IPS-18a (cell line): ENCODE data around the gene ITIH2.

Experiments used
- H3K27ac ChIP-seq: one replicate; pipeline ENCODE4 v1.5.1; 2013; ENCODE audit warnings: low read length
- H3K27me3 ChIP-seq: one replicate; pipeline ENCODE4 v1.6.1; 2013; ENCODE audit warnings: mild to moderate bottlenecking, low read length; ENCODE audit not compliant: control insufficient read depth, insufficient read depth
- H3K36me3 ChIP-seq: one replicate; pipeline ENCODE4 v1.6.1; 2013; ENCODE audit warnings: low read depth, low read length; ENCODE audit not compliant: control insufficient read depth
- H3K4me1 ChIP-seq: one replicate; pipeline ENCODE4 v1.6.1; 2013; ENCODE audit warnings: low read depth, low read length; ENCODE audit not compliant: control insufficient read depth
- H3K4me3 ChIP-seq: one replicate; pipeline ENCODE4 v1.5.1; 2013; ENCODE audit warnings: low read length
- H3K9ac ChIP-seq: one replicate; pipeline ENCODE4 v1.6.1; 2013; ENCODE audit warnings: mild to moderate bottlenecking, low read length, moderate library complexity
- H3K9me3 ChIP-seq: one replicate; pipeline ENCODE4 v1.6.1; 2013; ENCODE audit warnings: low read depth, low read length; ENCODE audit not compliant: control insufficient read depth

The ITIH2 gene

DNA sequence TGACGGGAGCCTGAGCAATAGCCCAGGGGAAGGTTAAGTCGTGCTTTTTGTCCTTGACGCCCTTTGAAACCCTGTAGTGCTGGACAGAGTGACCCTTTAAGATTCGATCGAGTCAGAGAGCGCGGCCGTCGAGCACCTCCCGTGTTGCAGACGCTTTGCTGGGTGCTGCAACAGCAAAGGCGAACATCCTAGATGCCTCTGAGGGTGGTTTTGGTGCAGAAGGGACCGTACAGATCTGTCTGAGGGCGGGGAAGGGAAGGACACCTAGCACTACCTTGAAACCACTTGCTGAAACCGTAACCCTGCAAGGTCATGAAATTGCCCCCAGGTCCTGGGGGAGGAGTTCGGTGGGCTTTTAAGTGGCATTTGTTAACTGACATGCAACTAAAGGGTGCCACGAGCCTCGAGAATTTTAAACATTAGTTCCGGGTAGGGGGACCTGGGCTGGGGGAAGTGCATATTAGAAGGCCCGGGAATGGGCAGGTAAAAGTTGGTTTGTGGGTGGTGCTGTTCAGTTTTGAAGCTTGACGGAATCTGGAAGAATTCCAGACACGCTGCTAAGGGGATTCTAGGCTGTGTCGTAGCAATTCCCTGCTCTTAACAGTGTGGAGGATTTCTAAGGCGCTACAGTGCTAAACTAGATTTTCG lies 85.6 kb downstream of the ITIH2 start:
- Histone ChIP-seq H3K27me3 (no peaks in the 10 kb centered on the region), H3K4me1 (peaks cover 12% of the 10 kb centered on the region), H3K36me3 (no peaks in the 10 kb centered on the region), H3K9me3 (no peaks in the 10 kb centered on the region), H3K27ac (peak overlapping the region; percentile 14), H3K4me3 (peak overlapping the region; percentile 84), H3K9ac (peak overlapping the region; percentile 72)

GRCh38 chr10:7789390-7789789 lies 86.3 kb downstream of the ITIH2 start:
- Histone ChIP-seq H3K9me3 (no peaks in the 10 kb centered on the region), H3K4me1 (peaks cover 12% of the 10 kb centered on the region), H3K27ac (no peak overlapping the region), H3K9ac (peak overlapping the region; percentile 72), H3K27me3 (no peaks in the 10 kb centered on the region), H3K4me3 (peak overlapping the region; percentile 84), H3K36me3 (no peaks in the 10 kb centered on the region)

DNA sequence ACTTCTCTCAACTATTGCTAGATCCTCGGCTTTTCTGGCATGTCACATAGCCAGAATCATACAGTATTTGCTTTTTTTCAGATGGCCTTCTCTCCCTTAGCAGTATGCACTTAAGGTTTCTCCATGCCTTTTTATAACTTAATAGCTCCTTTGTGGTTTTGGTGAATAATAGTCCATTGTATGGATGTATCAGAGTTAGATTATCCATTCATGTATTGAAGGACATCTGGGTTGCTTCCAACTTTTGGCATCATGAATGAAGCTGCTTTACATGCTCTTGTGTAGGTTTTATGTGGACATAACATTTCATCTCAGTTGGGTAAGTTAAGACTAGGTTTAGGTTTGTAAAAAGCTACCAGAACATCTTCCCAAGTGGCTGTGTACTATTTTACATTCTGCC lies 89.4 kb downstream of the ITIH2 start:
- Histone ChIP-seq H3K9ac (no peak overlapping the region), H3K4me3 (no peak overlapping the region), H3K36me3 (peaks cover 8% of the 10 kb centered on the region), H3K27ac (no peak overlapping the region), H3K27me3 (no peaks in the 10 kb centered on the region), H3K4me1 (peaks cover 6% of the 10 kb centered on the region), H3K9me3 (no peaks in the 10 kb centered on the region)

- Histone ChIP-seq H3K4me1 (peaks cover 2% of the 10 kb centered on the region), H3K4me3 (no peak overlapping the region), H3K9me3 (no peaks in the 10 kb centered on the region), H3K27ac (no peak overlapping the region), H3K27me3 (no peaks in the 10 kb centered on the region), H3K9ac (no peak overlapping the region), H3K36me3 (peaks cover 21% of the 10 kb centered on the region)
Observed at GRCh38 chr10:7794251-7795026, 91.3 kb downstream of the ITIH2 start.

DNA sequence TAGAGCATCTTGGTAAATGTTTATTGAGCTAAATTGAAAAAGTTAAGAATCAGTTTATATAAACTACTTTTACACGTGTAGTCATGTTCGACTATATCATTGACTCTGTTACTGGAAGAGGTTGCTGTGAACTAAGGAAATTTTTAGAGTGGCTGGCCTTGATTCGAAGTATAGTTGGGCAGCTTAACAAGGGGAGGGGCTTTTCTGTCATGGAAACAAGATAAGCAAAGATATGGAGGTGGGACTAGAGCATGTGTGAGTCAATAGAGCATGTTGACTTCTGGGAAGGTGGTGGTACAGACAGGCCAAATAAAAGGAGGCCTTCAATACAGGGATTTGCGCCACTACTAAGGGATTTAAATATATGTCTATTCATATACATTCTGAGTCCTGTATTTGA lies 92.5 kb downstream of the ITIH2 start:
- Histone ChIP-seq H3K4me3 (no peak overlapping the region), H3K27me3 (no peaks in the 10 kb centered on the region), H3K9ac (no peak overlapping the region), H3K4me1 (no peaks in the 10 kb centered on the region), H3K9me3 (no peaks in the 10 kb centered on the region), H3K27ac (no peak overlapping the region), H3K36me3 (peaks cover 29% of the 10 kb centered on the region)

DNA sequence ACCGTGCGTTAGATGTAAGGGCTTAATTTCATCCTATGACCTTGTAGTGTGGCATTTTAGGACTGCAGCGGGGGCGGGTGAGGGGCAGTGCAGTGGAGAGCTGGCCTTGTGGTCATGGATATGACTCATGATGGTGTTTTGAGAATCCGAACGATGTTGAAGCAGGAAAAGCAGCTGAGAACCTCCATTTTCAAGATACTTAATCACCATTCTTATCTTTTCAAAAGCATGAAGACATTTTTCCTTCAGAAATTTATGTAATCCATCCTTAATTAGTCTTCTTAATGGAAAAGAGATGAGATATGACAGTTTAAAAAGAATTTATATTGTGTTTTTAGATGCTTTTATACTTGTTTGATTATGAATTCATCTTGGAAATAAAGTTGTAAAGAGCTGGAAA lies 94.5 kb downstream of the ITIH2 start:
- no peak overlapping the region for H3K9ac ChIP-seq
- H3K4me1 ChIP-seq, result no peaks in the 10 kb centered on the region
- H3K36me3 ChIP-seq, result peaks cover 49% of the 10 kb centered on the region
- no peak overlapping the region for H3K4me3 ChIP-seq
- H3K9me3 ChIP-seq, result no peaks in the 10 kb centered on the region
- no peaks in the 10 kb centered on the region for H3K27me3 ChIP-seq
- H3K27ac ChIP-seq, result no peak overlapping the region
